ENCODE data around the gene CCDC88C.

CCDC88C gene

GRCh38 chr14:91337699-91338335 lies 79.8 kb downstream of the CCDC88C start:
- Histone ChIP-seq H3K4me2 (ENCODE audit: low read length) (no peak overlapping the region), H3K27ac (ENCODE audit: low read depth, low read length, poor library complexity, severe bottlenecking) (no peak overlapping the region), H3K9ac (ENCODE audit: low read length) (no peak overlapping the region), H3K9me3 (ENCODE audit: low read length) (no peaks in the 10 kb centered on the region), H2AFZ (ENCODE audit: low read length) (no peak overlapping the region), H3K36me3 (ENCODE audit: insufficient read depth, low read length) (peaks cover 100% of the 10 kb centered on the region), H3K4me3 (ENCODE audit: low read depth, low read length, poor library complexity, severe bottlenecking) (no peak overlapping the region), H3K4me1 (ENCODE audit: insufficient read depth, low read length, severe bottlenecking) (no peaks in the 10 kb centered on the region), H3K27me3 (ENCODE audit: insufficient read depth, low read length) (no peaks in the 10 kb centered on the region), H4K20me1 (ENCODE audit: insufficient read depth, low read length) (no peaks in the 10 kb centered on the region), H3F3A (ENCODE audit: insufficient read depth, low read length) (no peaks in the 10 kb centered on the region), H3K79me2 (ENCODE audit: insufficient read depth, low read length) (no peaks in the 10 kb centered on the region), H3K9me2 (ENCODE audit: low read depth, low read length) (no peaks in the 10 kb centered on the region)
- TF ChIP-seq, protein P1, sequence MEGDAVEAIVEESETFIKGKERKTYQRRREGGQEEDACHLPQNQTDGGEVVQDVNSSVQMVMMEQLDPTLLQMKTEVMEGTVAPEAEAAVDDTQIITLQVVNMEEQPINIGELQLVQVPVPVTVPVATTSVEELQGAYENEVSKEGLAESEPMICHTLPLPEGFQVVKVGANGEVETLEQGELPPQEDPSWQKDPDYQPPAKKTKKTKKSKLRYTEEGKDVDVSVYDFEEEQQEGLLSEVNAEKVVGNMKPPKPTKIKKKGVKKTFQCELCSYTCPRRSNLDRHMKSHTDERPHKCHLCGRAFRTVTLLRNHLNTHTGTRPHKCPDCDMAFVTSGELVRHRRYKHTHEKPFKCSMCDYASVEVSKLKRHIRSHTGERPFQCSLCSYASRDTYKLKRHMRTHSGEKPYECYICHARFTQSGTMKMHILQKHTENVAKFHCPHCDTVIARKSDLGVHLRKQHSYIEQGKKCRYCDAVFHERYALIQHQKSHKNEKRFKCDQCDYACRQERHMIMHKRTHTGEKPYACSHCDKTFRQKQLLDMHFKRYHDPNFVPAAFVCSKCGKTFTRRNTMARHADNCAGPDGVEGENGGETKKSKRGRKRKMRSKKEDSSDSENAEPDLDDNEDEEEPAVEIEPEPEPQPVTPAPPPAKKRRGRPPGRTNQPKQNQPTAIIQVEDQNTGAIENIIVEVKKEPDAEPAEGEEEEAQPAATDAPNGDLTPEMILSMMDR (IDR thresholded peaks at IDR 0.05; ENCODE audit: low read length) = no peak
- TF ChIP-seq EZH2 (IDR thresholded peaks at IDR 0.05; ENCODE audit: borderline replicate concordance, low read length) = no peak

GRCh38 chr14:91336093-91336450 lies 81.5 kb downstream of the CCDC88C start:
- H3K9me2 ChIP-seq (ENCODE audit: low read depth, low read length) = no peaks in the 10 kb centered on the region
- no peaks in the 10 kb centered on the region for H4K20me1 ChIP-seq (ENCODE audit: insufficient read depth, low read length)
- H2AFZ ChIP-seq (ENCODE audit: low read length) = no peak overlapping the region
- H3K4me2 ChIP-seq (ENCODE audit: low read length) = no peak overlapping the region
- no peaks in the 10 kb centered on the region for H3K9me3 ChIP-seq (ENCODE audit: low read length)
- no peaks in the 10 kb centered on the region for H3K4me1 ChIP-seq (ENCODE audit: insufficient read depth, low read length, severe bottlenecking)
- no peaks in the 10 kb centered on the region for H3F3A ChIP-seq (ENCODE audit: insufficient read depth, low read length)
- no peak overlapping the region for H3K9ac ChIP-seq (ENCODE audit: low read length)
- H3K4me3 ChIP-seq (ENCODE audit: low read depth, low read length, poor library complexity, severe bottlenecking) = no peak overlapping the region
- TF ChIP-seq, protein P1 (IDR thresholded peaks at IDR 0.05; ENCODE audit: low read length) = no peak
- TF ChIP-seq EZH2 (IDR thresholded peaks at IDR 0.05; ENCODE audit: borderline replicate concordance, low read length) = no peak
- peaks cover 99% of the 10 kb centered on the region for H3K36me3 ChIP-seq (ENCODE audit: insufficient read depth, low read length)
- H3K27me3 ChIP-seq (ENCODE audit: insufficient read depth, low read length) = no peaks in the 10 kb centered on the region
- no peaks in the 10 kb centered on the region for H3K79me2 ChIP-seq (ENCODE audit: insufficient read depth, low read length)
- no peak overlapping the region for H3K27ac ChIP-seq (ENCODE audit: low read depth, low read length, poor library complexity, severe bottlenecking)

DNA sequence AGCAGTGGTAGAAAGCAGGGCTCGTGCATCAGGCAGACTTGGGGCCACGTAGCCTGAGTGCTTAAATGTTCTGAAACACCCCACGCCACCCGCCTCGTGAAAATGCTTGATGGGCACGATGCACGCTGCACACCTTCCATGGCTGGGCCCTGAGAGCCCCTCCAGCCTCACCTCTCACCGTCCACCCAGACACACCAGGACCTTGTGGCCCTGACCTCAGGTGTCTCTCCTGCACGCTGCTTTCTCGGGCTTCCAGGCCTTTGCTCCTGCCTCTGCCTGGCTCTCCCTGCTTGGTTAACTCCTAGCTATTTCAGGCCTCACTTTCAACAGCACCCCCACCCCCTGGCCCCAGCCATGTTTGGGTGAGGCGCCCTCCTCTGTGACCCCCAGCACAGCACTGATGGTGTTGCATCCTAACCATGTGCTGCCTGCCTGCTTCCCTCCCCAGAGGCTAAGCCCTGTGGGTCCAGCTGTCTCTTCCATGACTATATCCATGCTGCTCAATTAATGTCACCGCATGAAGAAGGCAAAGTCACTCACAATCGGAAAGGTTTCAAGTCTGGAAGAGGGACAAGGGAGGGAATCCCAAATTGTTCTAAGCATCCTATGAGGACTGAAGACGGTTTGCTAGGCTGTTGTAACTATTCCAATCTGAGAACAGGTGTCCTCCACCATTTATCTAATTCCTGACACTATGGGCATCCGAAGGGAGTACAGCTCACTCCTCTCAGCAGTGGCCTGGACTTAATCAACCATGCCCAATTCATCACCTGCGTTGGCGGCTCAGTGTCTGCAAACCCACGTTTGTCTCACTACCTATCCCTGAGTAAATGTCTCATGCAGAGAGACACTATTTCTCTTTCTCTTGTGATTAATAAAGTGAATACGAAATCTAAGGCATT lies 82.2 kb downstream of the CCDC88C start:
- Histone ChIP-seq H3K9ac (ENCODE audit: low read length) (no peak overlapping the region), H3K4me1 (ENCODE audit: insufficient read depth, low read length, severe bottlenecking) (no peaks in the 10 kb centered on the region), H3K79me2 (ENCODE audit: insufficient read depth, low read length) (no peaks in the 10 kb centered on the region), H3K27ac (ENCODE audit: low read depth, low read length, poor library complexity, severe bottlenecking) (no peak overlapping the region), H4K20me1 (ENCODE audit: insufficient read depth, low read length) (no peaks in the 10 kb centered on the region), H3K9me3 (ENCODE audit: low read length) (no peaks in the 10 kb centered on the region), H2AFZ (ENCODE audit: low read length) (no peak overlapping the region), H3K27me3 (ENCODE audit: insufficient read depth, low read length) (no peaks in the 10 kb centered on the region), H3F3A (ENCODE audit: insufficient read depth, low read length) (no peaks in the 10 kb centered on the region), H3K9me2 (ENCODE audit: low read depth, low read length) (no peaks in the 10 kb centered on the region), H3K36me3 (ENCODE audit: insufficient read depth, low read length) (peaks cover 99% of the 10 kb centered on the region), H3K4me3 (ENCODE audit: low read depth, low read length, poor library complexity, severe bottlenecking) (no peak overlapping the region), H3K4me2 (ENCODE audit: low read length) (no peak overlapping the region)
- TF ChIP-seq, protein P1 (IDR thresholded peaks at IDR 0.05; ENCODE audit: low read length) = no peak
- no peak for TF ChIP-seq EZH2 (IDR thresholded peaks at IDR 0.05; ENCODE audit: borderline replicate concordance, low read length)
